CD14-positive monocyte (primary cell): ENCODE data around the gene BNC2. TPM values are rescaled to one million over a fixed set of nuclear protein-coding genes. Genes with fewer than 3 reads are reported as not detected.

Experiments used
- DNase-seq, 3 donors: peaks; one replicate each; pipeline ENCODE4 v3.0.0-alpha.2; 2011 to 2022
- H2AFZ ChIP-seq: 2 replicates; pipeline ENCODE4 v1.6.0; 2012; ENCODE audit warnings: mild to moderate bottlenecking, low read depth, low read length, inconsistent platforms; ENCODE audit not compliant: insufficient read depth, poor library complexity, severe bottlenecking
- H3K27ac ChIP-seq, 2 donors: 1 replicate in 1 of 2; 2 replicates in 1 of 2; pipeline ENCODE4 v1.5.1; 2012 to 2013; ENCODE audit warnings: low read length in 2 of 2, control low read depth in 1 of 2, inconsistent platforms in 1 of 2, low read depth in 1 of 2, mild to moderate bottlenecking in 1 of 2
- H3K27me3 ChIP-seq, 2 donors: one replicate each; pipeline versions ENCODE4 v1.6.0 to v1.6.1; 2011 to 2013; ENCODE audit warnings: low read length in 2 of 2; ENCODE audit not compliant: control insufficient read depth in 2 of 2, insufficient read depth in 2 of 2
- H3K36me3 ChIP-seq, 2 donors: replicated peaks in 1 of 2; 1 replicate in 1 of 2; 2 replicates in 1 of 2; pipeline versions ENCODE4 v1.5.1 to v1.6.1; 2012 to 2013; ENCODE audit warnings: low read length in 2 of 2, control low read depth in 1 of 2, inconsistent platforms in 1 of 2, mild to moderate bottlenecking in 1 of 2; ENCODE audit not compliant: insufficient read depth in 2 of 2, control insufficient read depth in 1 of 2
- H3K4me1 ChIP-seq, 2 donors: 1 replicate in 1 of 2; 2 replicates in 1 of 2; pipeline versions ENCODE4 v1.5.1 to v1.6.1; 2012 to 2013; ENCODE audit warnings: low read length in 2 of 2, control low read depth in 1 of 2, inconsistent platforms in 1 of 2, mild to moderate bottlenecking in 1 of 2, moderate library complexity in 1 of 2; ENCODE audit not compliant: insufficient read depth in 2 of 2, control insufficient read depth in 1 of 2
- H3K4me2 ChIP-seq: replicated peaks from 2 replicates; pipeline ENCODE3; 2012; ENCODE audit warnings: low read length, moderate library complexity, mild to moderate bottlenecking; ENCODE audit not compliant: poor library complexity, severe bottlenecking; ENCODE audit errors: extremely low read depth
- H3K4me3 ChIP-seq, 3 experiments: fragments of 200-600 bp in 1 of 3; sonication (generic) in 1 of 3; replicated peaks in 1 of 3; 1 replicate in 2 of 3; 2 replicates in 1 of 3; pipeline ENCODE4 v1.5.1; 2011 to 2013; ENCODE audit warnings: low read length in 3 of 3, mild to moderate bottlenecking in 3 of 3, control low read depth in 2 of 3, low read depth in 2 of 3, inconsistent platforms in 1 of 3, moderate library complexity in 1 of 3
- H3K79me2 ChIP-seq: 2 replicates; pipeline ENCODE4 v1.6.0; 2012; ENCODE audit warnings: mild to moderate bottlenecking, control low read depth, inconsistent platforms, low read length, moderate library complexity; ENCODE audit not compliant: insufficient read depth
- H3K9ac ChIP-seq: 2 replicates; pipeline ENCODE4 v1.6.0; 2017; ENCODE audit warnings: low read length, mild to moderate bottlenecking; ENCODE audit not compliant: insufficient read depth, poor library complexity, severe bottlenecking
- H3K9me3 ChIP-seq, 2 donors: replicated peaks in 1 of 2; 1 replicate in 1 of 2; 2 replicates in 1 of 2; pipeline versions ENCODE4 v1.5.1 to v1.6.1; 2012 to 2013; ENCODE audit warnings: low read length in 2 of 2, control low read depth in 1 of 2; ENCODE audit not compliant: control insufficient read depth in 1 of 2, insufficient read depth in 1 of 2
- H4K20me1 ChIP-seq: 2 replicates; pipeline ENCODE4 v1.6.0; 2012; ENCODE audit warnings: mild to moderate bottlenecking, low read length, control low read depth, moderate library complexity; ENCODE audit not compliant: insufficient read depth
- H3K27ac Mint-ChIP-seq, 7 donors: one replicate each; pipeline ENCODE4 v1.8.0; 2020; ENCODE audit warnings: mild to moderate bottlenecking in 7 of 7, mixed read lengths in 7 of 7, moderate library complexity in 6 of 7, inconsistent platforms in 2 of 7
- H3K27me3 Mint-ChIP-seq, 3 donors: one replicate each; pipeline ENCODE4 v1.8.0; 2021 to 2022; ENCODE audit warnings: low read depth in 3 of 3, mild to moderate bottlenecking in 3 of 3, mixed read lengths in 3 of 3, moderate library complexity in 3 of 3, inconsistent platforms in 1 of 3
- H3K36me3 Mint-ChIP-seq, 2 donors: one replicate each; pipeline ENCODE4 v1.8.0; 2020; ENCODE audit warnings: mixed read lengths in 2 of 2, inconsistent platforms in 1 of 2, mild to moderate bottlenecking in 1 of 2
- H3K4me1 Mint-ChIP-seq: one replicate; pipeline ENCODE4 v1.8.0; 2020; ENCODE audit warnings: mild to moderate bottlenecking, mixed read lengths
- H3K4me3 Mint-ChIP-seq, 2 donors: one replicate each; pipeline ENCODE4 v1.8.0; 2020; ENCODE audit warnings: mild to moderate bottlenecking in 2 of 2, mixed read lengths in 2 of 2, moderate library complexity in 1 of 2
- H3K9me3 Mint-ChIP-seq, 7 donors: one replicate each; pipeline ENCODE4 v1.8.0; 2020 to 2022; ENCODE audit warnings: mixed read lengths in 7 of 7, mild to moderate bottlenecking in 6 of 7, moderate library complexity in 6 of 7, inconsistent platforms in 2 of 7
- CTCF ChIP-seq: fragments of 200-600 bp; IDR thresholded peaks from one replicate; pipeline ENCODE4 v1.8.0; 2022; ENCODE audit warnings: antibody characterized with exemption, mild to moderate bottlenecking
- WGBS: methylation state at CpG from one replicate; pipeline ENCODE4 v1.1.5; 2013; ENCODE audit warnings: missing lambda C conversion rate; ENCODE audit not compliant: insufficient coverage; 5-methylcytosine and 5-hydroxymethylcytosine counted together
- intact Hi-C, 2 donors: fragments of 100-400 bp; cut with micrococcal nuclease; formaldehyde crosslinking; loops; one replicate each; pipeline versions ENCODE4 v1.15.0 to v1.15.1; 2023
- polyA plus RNA-seq, 3 donors: library from polyadenylated mRNA; depleted of rRNA in 1 of 3; unstranded in 2 of 3; stranded (reverse) in 1 of 3; fragments of 300-500 nt in 2 of 3; fragments of >200 nt in 1 of 3; fragmentation: Illumina TruSeq in 2 of 3; gene quantifications; 1 replicate in 2 of 3; 2 replicates in 1 of 3; pipeline ENCODE4 v1.2.3, GENCODE V29; 2012 to 2021

Gene BNC2
- polyA plus RNA-seq, 3 donors, result 0.01 TPM; not detected in 2

- Histone ChIP-seq H3K4me3 (no peak overlapping the region), H3K79me2 (no peaks in the 10 kb centered on the region), H4K20me1 (no peaks in the 10 kb centered on the region), H3K9ac (no peak overlapping the region), H3K9me3 (no peaks in the 10 kb centered on the region), H3K27me3 (no peaks in the 10 kb centered on the region), H2AFZ (no peak overlapping the region), H3K36me3 (no peaks in the 10 kb centered on the region), H3K27ac (no peak overlapping the region), H3K4me2 (no peak overlapping the region), H3K4me1 (no peaks in the 10 kb centered on the region)
- no peaks in the 10 kb centered on the region for H3K4me1 Mint-ChIP-seq
- H3K36me3 Mint-ChIP-seq, result no peaks in the 10 kb centered on the region
- no peaks in the 10 kb centered on the region for H3K27me3 Mint-ChIP-seq
- H3K27ac Mint-ChIP-seq, result no peak overlapping the region
- no peak for TF ChIP-seq CTCF
- H3K9me3 Mint-ChIP-seq, result peaks cover 0 to 1% (median 0%) of the 10 kb centered on the region in 7 donors
- no peak overlapping the region for H3K4me3 Mint-ChIP-seq
- no peak for DNase-seq
- intact Hi-C loops, result no loop called here
- no CpG with 5 or more reads among the region's 4 CpGs for WGBS
Observed at GRCh38 chr9:16652582-16652981, 217.9 kb downstream of the BNC2 start.

GRCh38 chr9:16651446-16651964 is 219.0 kb downstream of the BNC2 start:
- H3K27ac ChIP-seq, result no peak overlapping the region
- no peak overlapping the region for H3K9ac ChIP-seq
- intact Hi-C loops, result no loop called here
- H3K4me3 Mint-ChIP-seq, result no peak overlapping the region
- H3K79me2 ChIP-seq, result no peaks in the 10 kb centered on the region
- peaks cover 0 to 1% (median 0%) of the 10 kb centered on the region in 7 donors for H3K9me3 Mint-ChIP-seq
- no peak overlapping the region for H3K4me2 ChIP-seq
- no CpG with 5 or more reads among the region's 5 CpGs for WGBS
- no peaks in the 10 kb centered on the region for H3K36me3 Mint-ChIP-seq
- no peaks in the 10 kb centered on the region for H3K27me3 Mint-ChIP-seq
- H3K36me3 ChIP-seq, result no peaks in the 10 kb centered on the region
- H3K27me3 ChIP-seq, result no peaks in the 10 kb centered on the region
- H3K9me3 ChIP-seq, result no peaks in the 10 kb centered on the region
- H4K20me1 ChIP-seq, result no peaks in the 10 kb centered on the region
- no peaks in the 10 kb centered on the region for H3K4me1 ChIP-seq
- DNase-seq, result no peak
- H3K4me3 ChIP-seq, result no peak overlapping the region
- TF ChIP-seq CTCF, result no peak
- no peak overlapping the region for H3K27ac Mint-ChIP-seq
- H2AFZ ChIP-seq, result no peak overlapping the region
- H3K4me1 Mint-ChIP-seq, result no peaks in the 10 kb centered on the region
